ENCODE measurements around the gene NDUFS4. TPM values are rescaled to one million over a fixed set of nuclear protein-coding genes. Genes with fewer than 3 reads are reported as not detected.
"Not testable (repeated sequence)": the region's sequence is repeated elsewhere in the genome, so short reads cannot be mapped to it uniquely, and the experiment has no call there.

NDUFS4 gene
- total RNA-seq, 4 donors from 2014 or later, result 78.5 to 120 (median 90.3) TPM

GRCh38 chr5:53694520-53695022, 134.1 kb downstream of the NDUFS4 start:
- no peaks in the 10 kb centered on the region for H3K36me3 ChIP-seq
- no peak overlapping the region for H3K4me3 ChIP-seq
- WGBS, result 97% methylated on average over 1 of the region's 1 CpG
- peaks cover 0 to 81% (median 49%) of the 10 kb centered on the region in 4 donors for H3K9me3 ChIP-seq
- intact Hi-C loops (cut with DNase I), result no loop called here
- no peaks in the 10 kb centered on the region for H3K4me1 ChIP-seq
- no peak for DNase-seq (ENCODE audit: extremely low spot score)
- H3K27me3 ChIP-seq, result no peaks in the 10 kb centered on the region
- no peak for TF ChIP-seq POLR2A (IDR thresholded peaks at IDR 0.05; ENCODE audit: low read depth)
- no peak for TF ChIP-seq EP300 (IDR thresholded peaks at IDR 0.05)
- TF ChIP-seq POLR2AphosphoS5 (IDR thresholded peaks at IDR 0.05), result no peak
- TF ChIP-seq CTCF (IDR thresholded peaks at IDR 0.05), result no peak
- no peak overlapping the region for H3K27ac ChIP-seq (replicated peaks in 1 of 4)

GRCh38 chr5:53710405-53710804, 150.0 kb downstream of the NDUFS4 start:
- peaks cover 0 to 41% (median 23%) of the 10 kb centered on the region in 4 donors for H3K9me3 ChIP-seq
- H3K27ac ChIP-seq (replicated peaks in 1 of 4); DNase-seq (ENCODE audit: extremely low spot score); intact Hi-C loops (cut with DNase I); H3K4me1 ChIP-seq; H3K4me3 ChIP-seq; H3K36me3 ChIP-seq; H3K27me3 ChIP-seq: not testable (repeated sequence)
- WGBS, result 97% methylated on average over 1 of the region's 1 CpG

- Histone ChIP-seq H3K9me3 (peaks cover 0 to 35% (median 17%) of the 10 kb centered on the region in 4 donors), H3K4me3 (no peak overlapping the region), H3K4me1 (no peaks in the 10 kb centered on the region), H3K27ac (replicated peaks in 1 of 4) (no peak overlapping the region), H3K36me3 (no peaks in the 10 kb centered on the region), H3K27me3 (no peaks in the 10 kb centered on the region)
- DNase-seq (ENCODE audit: extremely low spot score), result no peak
- no peak for TF ChIP-seq CTCF (IDR thresholded peaks at IDR 0.05)
- intact Hi-C loops (cut with DNase I), result no loop called here
- 100% methylated on average over 1 of the region's 4 CpGs for WGBS
These were observed 151.9 kb downstream of the NDUFS4 start for GRCh38 chr5:53712327-53712726.

GRCh38 chr5:53713978-53714666, 153.7 kb downstream of the NDUFS4 start:
- Histone ChIP-seq H3K4me3 (no peak overlapping the region), H3K36me3 (no peaks in the 10 kb centered on the region), H3K27me3 (no peaks in the 10 kb centered on the region), H3K27ac (replicated peaks in 1 of 4) (no peak overlapping the region), H3K4me1 (no peaks in the 10 kb centered on the region), H3K9me3 (peaks cover 0 to 35% (median 15%) of the 10 kb centered on the region in 4 donors)
- TF ChIP-seq POLR2A (IDR thresholded peaks at IDR 0.05; ENCODE audit: low read depth) (no peak), POLR2AphosphoS5 (IDR thresholded peaks at IDR 0.05) (no peak), EP300 (IDR thresholded peaks at IDR 0.05) (no peak), CTCF (IDR thresholded peaks at IDR 0.05) (no peak)
- DNase-seq (ENCODE audit: extremely low spot score), result no peak
- WGBS, result 80% methylated on average over 3 of the region's 3 CpGs
- intact Hi-C loops (cut with DNase I), result no loop called here

GRCh38 chr5:53714667-53715010, 154.2 kb downstream of the NDUFS4 start:
- Histone ChIP-seq H3K9me3 (peaks cover 0 to 33% (median 13%) of the 10 kb centered on the region in 4 donors), H3K4me1 (no peaks in the 10 kb centered on the region), H3K36me3 (no peaks in the 10 kb centered on the region), H3K27me3 (no peaks in the 10 kb centered on the region), H3K4me3 (no peak overlapping the region), H3K27ac (replicated peaks in 1 of 4) (no peak overlapping the region)
- intact Hi-C loops (cut with DNase I), result no loop called here
- TF ChIP-seq POLR2AphosphoS5 (IDR thresholded peaks at IDR 0.05) (no peak), CTCF (IDR thresholded peaks at IDR 0.05) (no peak)
- DNase-seq (ENCODE audit: extremely low spot score), result no peak

All from esophagus muscularis mucosa (tissue), 4 donors.